CMK (cell line): ENCODE measurements around the gene SLC44A5.
"Not testable (repeated sequence)": the region's sequence is repeated elsewhere in the genome, so short reads cannot be mapped to it uniquely, and the experiment has no call there.

ENCODE experiments used
- DNase-seq: peaks from one replicate; pipeline ENCODE4 v3.0.0-alpha.2; 2010; ENCODE audit warnings: low read depth

SLC44A5 gene

DNA sequence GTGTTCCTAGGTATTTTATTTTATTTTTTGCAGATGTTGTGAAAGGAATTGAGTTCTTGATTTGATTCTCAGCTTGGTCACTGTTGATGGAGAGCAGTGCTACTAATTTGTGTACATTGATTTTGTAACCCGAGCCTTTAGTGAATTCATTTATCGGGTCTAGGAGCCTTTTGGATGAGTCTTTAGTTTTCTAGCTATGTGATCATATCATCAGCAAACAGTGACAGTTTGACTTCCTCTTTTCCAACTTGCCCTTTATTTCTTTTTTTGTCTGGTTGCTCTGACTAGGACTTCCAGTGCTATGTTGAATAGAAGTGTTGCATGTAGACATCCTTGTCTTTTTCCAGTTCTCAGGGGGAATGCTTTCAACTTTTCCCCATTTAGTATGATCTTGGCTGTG lies 337.8 kb downstream of the SLC44A5 start:
- DNase-seq = no peak

DNA sequence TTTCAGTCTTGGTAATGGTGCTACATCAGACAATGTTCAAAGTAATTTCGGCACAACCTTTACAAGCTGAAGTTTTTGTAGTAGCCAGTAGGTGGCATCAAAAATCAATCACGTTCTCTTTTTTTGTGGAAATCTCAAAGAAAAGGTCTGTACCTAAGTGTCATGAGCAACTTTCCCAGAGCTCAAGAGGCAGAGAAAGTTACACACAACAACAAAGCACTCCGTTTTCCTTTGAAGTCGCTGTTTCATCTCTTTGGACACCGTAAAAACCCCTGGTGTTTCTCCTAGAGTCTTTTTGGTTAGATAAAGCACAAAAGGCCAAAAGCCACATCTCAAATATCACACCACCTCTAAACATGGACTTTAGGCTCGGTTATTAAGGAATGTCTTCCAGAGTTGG lies 345.1 kb downstream of the SLC44A5 start:
- no peak for DNase-seq

DNA sequence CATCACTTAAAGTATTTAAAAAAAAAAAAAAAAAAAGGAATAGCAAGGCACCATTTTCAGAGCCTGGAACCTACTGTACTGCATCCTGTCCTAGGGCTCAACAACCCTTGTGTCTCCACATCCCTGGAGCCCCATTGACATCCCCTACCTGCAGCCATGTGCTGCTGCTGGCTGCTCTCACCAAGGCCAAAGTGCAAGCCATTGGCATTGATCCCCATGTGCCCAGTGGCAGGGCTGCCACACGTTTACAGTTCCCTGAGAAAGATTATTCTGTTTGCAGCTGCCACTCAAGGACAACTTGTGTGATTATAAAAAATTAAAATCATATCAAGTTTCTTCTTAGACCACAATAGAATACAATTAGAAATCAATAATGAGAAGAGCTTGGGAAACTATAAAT lies 346.8 kb downstream of the SLC44A5 start:
- DNase-seq = no peak

DNA sequence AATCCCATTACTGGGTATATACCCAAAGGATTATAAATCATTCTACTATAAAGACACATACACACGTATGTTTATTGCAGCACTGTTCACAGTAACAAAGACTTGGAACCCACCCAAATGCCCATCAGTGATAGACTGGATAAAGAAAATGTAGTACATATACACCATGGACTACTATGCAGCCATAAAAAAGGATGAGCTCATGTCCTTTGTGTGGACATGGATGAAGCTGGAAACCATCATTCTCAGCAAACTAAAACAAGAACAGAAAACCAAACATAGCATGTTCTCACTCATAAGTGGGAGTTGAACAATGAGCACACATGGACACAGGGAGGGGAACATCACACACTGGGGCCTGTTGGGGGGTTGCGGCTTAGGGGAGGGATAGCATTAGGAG lies 347.3 kb downstream of the SLC44A5 start:
- not testable (repeated sequence) for DNase-seq

DNA sequence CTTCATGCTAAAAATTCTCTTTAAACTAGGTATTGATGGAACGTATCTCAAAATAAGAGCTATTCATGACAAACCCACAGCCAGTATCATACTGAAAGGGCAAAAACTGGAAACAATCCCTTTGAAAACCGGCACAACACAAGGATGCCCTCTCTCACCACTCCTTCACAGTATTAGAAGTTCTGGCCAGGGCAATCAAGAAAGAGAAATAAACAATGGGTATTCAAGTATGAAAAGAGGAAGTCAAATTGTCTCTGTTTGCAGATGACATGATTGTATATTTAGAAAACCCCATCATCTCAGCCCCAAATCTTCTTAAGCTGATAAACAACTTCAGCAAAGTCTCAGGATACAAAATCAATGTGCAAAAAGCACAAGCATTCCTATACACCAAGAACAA lies 349.0 kb downstream of the SLC44A5 start:
- DNase-seq = not testable (repeated sequence)

DNA sequence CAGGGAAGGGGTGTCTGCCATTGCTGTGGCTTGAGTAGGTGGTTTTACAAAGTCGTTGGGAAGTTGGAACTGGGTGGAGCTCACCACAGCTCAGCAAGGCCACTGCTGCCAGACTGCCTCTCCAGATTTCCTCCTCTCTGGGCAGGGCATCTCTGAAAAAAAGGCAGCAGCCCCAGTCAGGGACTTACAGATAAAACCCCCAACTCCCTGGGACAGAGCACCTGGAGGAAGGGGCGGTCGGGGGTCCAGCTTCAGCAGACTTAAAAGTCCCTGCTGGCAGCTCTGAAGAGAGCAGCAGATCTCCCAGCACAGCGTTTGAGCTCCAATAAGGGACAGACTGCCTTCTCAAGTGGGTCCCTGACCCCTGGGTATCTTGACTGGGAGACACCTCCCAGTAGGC lies 352.6 kb downstream of the SLC44A5 start:
- DNase-seq = no peak

DNA sequence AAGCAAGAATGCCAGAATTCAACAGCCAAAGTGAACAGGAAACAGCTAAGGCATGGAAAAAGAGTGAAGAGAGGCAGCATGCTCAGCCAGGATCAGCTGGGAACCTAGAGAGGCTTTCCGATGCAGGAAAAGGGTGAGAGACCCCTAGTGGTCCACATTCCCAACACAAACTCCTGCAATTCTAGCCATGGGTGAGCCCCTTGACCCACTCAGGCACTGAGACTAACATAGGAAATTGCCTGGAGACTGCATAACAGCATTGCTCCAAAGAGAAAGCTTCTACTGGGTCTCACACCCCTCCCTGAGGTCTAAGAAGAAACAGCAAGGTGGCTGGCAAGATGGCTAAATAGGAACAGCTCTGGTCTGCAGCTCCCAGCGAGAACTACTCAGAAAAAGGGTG lies 353.5 kb downstream of the SLC44A5 start:
- no peak for DNase-seq

DNA sequence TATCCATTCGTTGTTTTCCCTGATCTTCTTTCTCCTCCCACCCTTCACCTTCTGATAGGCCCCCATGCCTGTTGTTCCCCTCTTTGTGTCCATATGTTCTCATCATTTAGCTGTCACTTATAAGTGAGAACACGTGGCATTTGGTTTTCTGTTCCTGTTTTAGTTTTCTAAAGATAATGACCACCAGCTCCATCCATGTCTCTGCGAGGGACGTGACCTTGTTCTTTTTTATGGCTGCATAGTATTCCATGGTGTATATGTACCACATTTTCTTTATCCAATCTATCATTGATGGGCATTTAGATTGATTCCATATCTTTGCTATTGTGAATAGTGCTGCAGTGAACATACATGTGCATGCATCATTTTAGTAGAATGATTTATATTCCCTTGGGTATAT lies 360.8 kb downstream of the SLC44A5 start:
- DNase-seq = not testable (repeated sequence)

DNA sequence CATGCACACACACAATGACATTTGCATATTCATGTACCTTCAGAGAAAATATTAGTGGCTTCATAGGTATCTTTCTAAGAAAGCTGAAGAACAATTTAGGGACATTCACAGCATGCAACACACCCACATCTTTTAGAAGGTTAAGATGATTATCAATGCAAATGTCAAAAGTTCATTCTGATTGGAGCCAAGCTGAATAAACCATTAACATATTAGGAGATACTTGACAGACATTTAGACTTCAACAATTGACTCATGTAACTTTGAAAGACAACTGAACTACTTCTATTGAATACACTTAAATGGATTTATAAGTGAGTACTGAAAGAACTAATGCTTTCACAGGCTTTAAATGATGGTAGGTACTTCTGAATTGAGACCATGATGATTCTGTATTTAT lies 365.7 kb downstream of the SLC44A5 start:
- DNase-seq = no peak

DNA sequence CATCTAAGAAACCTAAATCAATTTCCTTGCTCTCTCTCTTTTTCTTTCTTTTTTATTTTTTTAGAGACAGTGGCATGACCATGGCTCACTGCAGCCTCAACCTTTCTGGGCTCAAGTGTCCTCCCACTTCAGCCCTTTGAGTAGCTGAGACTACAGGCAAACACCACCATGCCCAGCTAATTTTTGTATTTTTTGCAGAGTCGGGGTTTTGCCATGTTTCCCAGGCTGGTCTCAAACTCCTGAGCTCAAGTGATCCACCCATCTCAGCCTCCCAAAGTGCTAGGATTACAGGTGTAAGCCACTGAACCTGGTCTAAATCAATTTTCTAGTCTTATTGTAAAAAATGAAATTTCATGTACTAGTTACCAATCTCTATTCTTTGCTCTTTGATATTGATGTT lies 367.8 kb downstream of the SLC44A5 start:
- DNase-seq = no peak

DNA sequence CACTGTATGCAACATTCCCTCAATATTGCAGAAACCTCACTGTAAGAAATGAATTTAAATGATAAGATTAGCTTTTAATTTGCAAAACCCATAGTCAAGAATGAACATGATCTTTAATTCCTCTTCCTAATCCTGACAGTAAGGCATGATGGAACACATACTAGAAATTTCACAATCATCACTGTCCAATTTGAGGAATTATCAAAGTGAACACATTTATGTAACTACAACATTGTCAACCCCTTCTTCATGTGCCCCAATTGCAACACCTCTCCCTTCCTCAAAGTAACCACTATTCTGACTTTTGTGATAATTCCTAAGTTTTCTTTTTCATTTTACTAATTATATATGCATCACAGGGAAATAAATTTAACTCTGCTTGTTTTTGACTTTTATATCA lies 373.6 kb downstream of the SLC44A5 start:
- no peak for DNase-seq

DNA sequence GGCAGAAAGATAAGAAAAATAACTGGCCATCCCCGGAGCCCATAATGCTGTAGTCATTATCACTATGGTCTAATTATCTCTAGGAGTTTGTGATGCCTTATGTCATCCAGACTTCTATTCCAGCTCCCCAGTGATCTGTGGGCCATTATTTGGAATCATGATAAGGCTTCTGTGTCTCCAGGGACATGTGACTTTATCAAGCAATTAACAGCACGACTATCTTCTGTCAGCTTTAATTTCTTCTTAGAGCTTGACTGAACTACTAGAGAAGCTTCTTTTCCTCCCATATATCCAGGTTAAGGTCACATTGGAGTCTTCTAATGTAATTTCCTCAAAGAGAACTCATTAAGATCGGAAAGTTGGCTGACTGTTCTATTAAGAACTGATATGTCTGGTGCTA lies 376.4 kb downstream of the SLC44A5 start:
- DNase-seq = no peak

DNA sequence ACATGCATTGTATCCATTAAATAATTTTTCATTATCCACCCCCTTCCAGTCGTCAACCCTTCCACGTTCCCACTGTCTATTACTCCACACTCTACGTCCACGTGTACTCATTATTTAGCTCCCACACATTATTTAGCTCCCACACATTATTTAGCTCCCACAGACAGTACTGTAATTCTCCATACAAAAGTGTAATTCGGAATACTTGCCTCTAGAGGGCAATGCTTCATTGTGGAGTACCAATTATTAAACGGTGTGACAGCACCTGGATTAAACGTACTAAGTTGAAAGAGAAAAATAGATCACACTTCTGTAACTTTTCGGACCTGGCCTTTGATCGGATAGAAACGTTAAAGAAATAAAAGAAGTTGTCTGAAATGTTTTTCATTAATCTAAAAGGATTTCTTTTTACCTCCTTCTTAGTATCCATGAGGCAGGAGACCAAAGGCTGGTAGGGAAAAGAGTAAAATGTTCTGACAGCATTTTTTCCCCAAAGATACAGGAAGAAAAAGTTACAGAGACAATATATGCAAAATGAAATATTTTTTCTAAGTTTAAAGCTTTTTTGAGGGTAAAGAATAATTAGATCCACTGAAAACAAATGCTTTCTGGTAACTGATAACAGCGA lies 377.5 kb downstream of the SLC44A5 start:
- no peak for DNase-seq

DNA sequence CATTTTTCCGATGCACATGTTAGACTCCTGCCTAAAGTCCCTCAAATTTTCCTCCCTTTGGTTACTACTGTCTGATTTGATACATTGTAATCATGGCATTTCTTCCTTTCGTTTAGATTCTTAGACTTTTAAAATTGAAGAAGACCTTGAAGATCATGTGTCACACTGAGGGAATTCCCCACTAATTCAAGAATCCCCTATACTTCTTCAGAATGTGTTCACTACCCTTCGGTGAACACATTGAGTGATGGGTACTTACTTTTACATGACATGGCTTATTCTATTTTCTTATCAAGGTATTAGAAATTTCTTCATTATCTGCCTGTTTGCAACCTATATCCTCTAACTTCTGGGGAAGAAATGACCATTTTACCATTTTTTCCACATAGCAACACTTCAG lies 390.8 kb downstream of the SLC44A5 start:
- DNase-seq = no peak

DNA sequence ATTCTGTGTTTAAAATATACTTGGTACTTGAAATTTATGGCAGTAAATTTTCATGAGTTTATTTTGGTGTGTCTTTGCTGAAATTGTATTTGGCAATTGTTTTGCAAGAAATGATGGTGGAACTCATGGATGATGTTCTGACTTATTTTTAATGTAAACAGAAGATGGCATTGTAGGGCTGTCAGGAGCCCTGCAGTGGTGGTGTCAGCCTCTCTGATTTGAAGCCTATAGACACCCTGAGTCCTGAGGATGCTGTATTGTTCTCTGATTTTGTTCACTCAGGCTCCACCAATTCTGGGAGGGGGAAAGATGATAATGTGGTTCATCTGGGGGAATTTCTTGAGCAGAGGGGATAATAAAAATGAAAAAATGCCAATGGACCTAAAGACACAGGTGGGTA lies 396.9 kb downstream of the SLC44A5 start:
- no peak for DNase-seq

DNA sequence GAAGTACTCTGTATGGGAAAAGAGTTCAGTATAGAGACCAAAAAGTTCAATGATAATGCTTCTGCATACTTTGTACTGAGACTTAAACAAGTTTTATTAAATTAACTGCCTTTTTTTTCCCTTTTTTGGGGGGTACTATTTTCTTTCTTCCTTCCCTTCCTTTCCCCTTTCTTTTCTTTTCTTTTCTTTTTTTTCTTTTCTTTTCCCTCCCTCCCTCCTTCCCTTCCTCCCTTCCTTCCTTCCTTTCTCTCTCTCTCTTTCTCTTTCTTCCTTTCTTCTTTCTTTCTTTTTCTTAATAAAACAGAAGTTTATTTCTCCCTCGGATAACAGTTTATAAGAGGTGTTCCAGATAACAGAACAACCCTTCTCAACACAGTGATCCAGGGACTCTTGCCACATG lies 399.3 kb downstream of the SLC44A5 start:
- DNase-seq = no peak

DNA sequence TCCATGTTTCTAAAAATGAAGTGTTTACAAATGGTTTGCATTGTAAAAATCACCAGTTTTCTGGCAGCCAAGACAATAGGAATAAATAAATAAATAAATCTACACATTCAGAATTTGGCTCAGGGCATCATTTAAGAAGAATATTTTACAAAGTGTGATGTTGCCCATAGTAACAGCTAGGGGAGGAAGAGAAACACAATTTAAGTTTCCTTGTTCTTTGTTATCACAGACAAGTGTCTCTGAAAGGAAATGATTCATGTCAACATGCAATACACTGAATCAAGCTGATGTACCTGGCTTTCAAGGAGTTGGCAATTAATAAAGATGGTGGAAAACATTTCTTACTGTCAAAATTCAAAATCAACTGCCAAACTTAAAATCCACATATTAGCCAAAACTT lies 402.1 kb downstream of the SLC44A5 start:
- DNase-seq = no peak

DNA sequence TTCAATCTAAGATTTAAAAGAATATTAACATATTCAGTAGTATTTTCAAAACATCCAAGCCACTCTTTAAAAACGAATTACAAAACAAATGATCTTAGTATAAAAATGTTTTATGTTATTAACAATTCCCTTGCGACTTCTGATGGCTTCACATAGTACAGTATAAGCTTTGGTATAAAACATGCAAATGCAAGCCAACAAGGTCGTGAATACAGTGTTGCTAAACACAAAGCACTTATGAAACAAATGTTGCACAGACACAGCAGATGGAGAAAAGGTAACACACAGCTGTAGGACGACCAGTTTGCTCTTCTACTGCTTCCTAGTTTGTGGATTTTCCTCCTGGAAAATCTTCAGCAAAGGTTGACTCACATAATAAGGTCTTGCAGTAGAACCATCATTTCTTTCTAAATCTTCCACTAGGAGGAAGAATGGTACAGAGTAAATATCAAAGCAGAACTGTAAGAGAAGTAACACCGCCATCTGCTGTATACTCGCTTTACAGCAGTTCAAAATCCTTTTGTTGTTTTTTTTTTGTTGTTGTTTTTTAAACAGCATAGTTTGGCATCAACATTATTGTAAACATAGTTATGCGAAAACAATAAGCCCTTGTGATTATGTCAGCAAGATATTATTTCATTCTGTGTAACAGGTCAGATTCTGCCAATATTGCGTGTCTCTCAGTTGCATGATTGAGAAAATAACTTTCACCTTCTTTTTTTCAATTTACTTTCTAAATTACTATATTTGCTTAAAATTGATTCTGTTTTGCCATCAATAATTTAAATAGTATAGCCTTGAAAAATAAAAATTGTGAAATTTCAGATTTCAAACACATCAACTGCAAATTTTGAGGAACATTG lies 407.3 kb downstream of the SLC44A5 start:
- peak; percentile 4 for DNase-seq

DNA sequence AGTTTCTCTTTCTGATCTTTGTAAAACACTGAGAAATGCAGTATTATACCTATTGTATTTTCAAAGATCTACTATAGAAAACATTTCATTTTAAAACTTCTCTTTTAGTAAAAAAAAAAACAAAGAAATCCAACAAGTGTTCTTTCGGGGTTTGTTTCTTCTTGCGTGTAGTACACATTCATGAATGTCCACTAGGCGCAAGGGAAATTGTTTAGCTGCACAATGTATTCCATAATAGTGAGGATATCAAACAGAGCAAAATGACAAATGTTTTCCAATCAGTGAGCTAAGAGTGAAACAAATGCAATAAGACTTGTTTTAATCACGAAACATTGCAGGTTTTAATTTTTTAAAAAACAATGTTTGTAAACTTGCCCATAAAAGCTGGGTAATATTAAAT lies 408.2 kb downstream of the SLC44A5 start:
- DNase-seq = no peak

DNA sequence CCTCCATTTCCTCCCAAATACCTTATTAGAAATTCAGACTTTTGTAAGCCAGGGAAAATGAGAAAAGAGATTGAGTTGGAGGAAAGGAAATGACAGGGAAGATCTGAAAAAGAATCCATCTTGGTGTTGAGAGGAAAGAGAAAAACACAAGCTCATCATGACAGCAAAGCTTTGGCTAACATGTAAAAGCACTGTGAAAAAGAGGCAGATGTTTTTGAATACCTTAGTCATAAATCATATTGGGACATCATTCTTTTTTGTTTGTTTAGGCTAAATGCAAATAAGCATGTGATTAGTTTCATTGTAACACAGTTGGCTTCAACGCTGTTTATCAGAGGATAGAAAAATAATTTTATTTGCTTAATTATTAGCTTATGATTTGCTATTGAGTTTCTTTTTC lies 412.2 kb downstream of the SLC44A5 start:
- DNase-seq = no peak

DNA sequence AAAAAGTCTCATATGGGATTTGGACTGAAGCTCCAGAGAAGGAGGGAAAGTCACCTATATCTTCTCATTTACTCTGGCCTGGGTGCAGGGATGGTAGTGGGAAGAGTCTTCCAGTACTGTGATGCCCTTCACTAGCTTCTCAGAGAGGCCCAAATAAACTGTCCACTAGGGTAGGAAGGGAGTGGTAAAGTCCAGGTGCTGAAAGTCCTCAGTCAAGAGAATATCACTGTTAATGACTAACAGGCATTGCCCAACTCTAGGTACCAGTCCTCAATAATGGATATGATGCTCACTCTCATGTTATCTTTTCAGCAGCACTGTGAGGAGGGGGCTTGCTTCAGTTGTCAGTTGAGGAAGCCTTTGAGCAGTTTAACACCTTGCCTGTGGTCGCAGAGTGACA lies 412.8 kb downstream of the SLC44A5 start:
- no peak for DNase-seq

DNA sequence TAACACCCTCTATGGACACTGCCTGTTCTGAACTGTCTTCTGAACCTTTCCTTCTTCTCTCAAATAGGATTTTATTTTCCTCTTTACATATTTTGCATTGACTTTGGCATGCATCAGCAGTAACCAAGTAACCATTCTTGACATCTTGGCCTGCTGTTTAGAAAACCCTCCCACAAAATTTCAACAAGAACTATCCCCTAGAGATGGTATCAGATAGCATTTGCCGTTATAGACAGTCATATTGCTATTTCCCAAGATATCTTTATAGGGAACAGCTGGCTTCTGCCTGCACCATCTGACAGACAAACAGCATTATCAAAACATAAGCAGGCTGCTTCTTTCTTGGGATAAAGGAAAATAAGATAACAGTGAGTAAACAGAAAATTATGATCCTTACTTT lies 422.0 kb downstream of the SLC44A5 start:
- no peak for DNase-seq

DNA sequence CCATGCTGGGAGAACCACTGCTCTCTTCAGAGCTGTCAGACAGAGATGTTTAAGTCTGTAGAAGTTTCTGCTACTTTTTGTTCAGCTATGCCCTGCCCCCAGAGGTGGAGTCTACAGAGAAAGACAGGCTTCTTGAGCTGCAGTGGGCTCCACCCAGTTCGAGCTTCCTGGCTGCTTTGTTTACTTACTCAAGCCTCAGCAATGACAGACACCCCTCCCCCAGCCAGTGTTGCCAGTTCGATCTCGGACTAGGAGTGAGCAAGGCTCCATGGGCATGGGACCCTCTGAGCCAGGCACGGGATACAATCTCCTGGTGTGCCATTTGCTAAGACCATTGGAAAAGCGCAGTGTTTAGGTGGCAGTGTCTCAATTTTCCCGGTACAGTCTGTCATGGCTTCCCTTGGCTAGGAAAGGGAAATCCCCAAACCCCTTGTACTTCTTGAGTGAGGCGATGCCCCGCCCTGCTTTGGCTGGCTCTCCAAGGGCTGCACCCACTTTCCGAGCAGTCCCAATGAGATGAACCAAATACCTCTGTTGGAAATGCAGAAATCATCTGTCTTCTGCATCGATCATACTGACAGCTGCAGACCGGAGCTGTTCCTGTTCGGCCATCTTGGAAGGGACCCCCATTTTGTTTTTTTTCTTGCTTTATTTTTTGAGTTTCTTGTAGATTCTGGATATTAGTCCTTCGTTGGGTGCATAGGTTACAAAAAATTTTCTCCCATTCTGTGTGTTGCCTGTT lies 429.5 kb downstream of the SLC44A5 start:
- DNase-seq = not testable (repeated sequence)
